Adrenal gland (tissue), 19 donors: Measurements from ENCODE around the gene USP7. TPM values are rescaled to one million over a fixed set of nuclear protein-coding genes. Genes with fewer than 3 reads are reported as not detected.
A peak's percentile ranks its signal among the peaks of the same experiment; 100 is the strongest.

Source experiments
- DNase-seq, 7 donors: peaks; one replicate each; pipeline ENCODE4 v3.0.0-alpha.2; 2019 to 2020
- H3K27ac ChIP-seq, 5 donors: fragments of 200-600 bp; sonication (generic) in 4 of 5; 1 replicate in 3 of 5; 2 replicates in 2 of 5; pipeline versions ENCODE4 v1.5.1 to v1.8.0; 2016 to 2020; ENCODE audit warnings: mild to moderate bottlenecking in 1 of 5
- H3K27me3 ChIP-seq: fragments of 200-600 bp; 2 replicates; pipeline ENCODE4 v1.8.0; 2021
- H3K36me3 ChIP-seq, 2 donors: fragments of 200-600 bp; replicated peaks in 1 of 2; 1 replicate in 1 of 2; 2 replicates in 1 of 2; pipeline versions ENCODE4 v1.5.1 to v1.8.0; 2018 to 2022
- H3K4me1 ChIP-seq, 2 donors: fragments of 200-600 bp; replicated peaks in 1 of 2; 1 replicate in 1 of 2; 2 replicates in 1 of 2; pipeline versions ENCODE4 v1.5.1 to v1.8.0; 2018 to 2021
- H3K4me3 ChIP-seq, 4 donors: fragments of 200-600 bp; sonication (generic) in 3 of 4; one replicate each; pipeline ENCODE4 v1.5.1; 2016 to 2018
- H3K9me3 ChIP-seq, 3 donors: fragments of 200-600 bp; sonication (generic) in 1 of 3; replicated peaks in 1 of 3; 1 replicate in 2 of 3; 2 replicates in 1 of 3; pipeline versions ENCODE4 v1.5.1 to v1.8.0; 2016 to 2021
- POLR2A ChIP-seq, 2 donors: fragments of 450-650 bp; IDR thresholded peaks; one replicate each; pipeline ENCODE4 v1.6.1; 2017; ENCODE audit warnings: antibody characterized with exemption in 2 of 2, mild to moderate bottlenecking in 2 of 2, moderate library complexity in 1 of 2
- WGBS, 4 donors: extraction: QIAGEN DNeasy Blood & Tissue Kit in 2 of 4; methylation state at CpG; one replicate each; pipeline versions ENCODE4 v1.1.5 to v1.1.7; 2013 to 2017; 5-methylcytosine and 5-hydroxymethylcytosine counted together
- intact Hi-C, 2 donors: fragments of 100-400 bp; cut with DNase I; formaldehyde crosslinking; loops; one replicate each; pipeline versions ENCODE4 v1.14.1 to v1.15.0; 2022 to 2023
- long read RNA-seq, 10 donors: library from polyadenylated mRNA in 3 of 10; unstranded in 2 of 10; stranded (forward) in 1 of 10; transcript quantifications; one replicate each; pipeline ENCODE4 v2.0.0 and lab custom pipeline, GENCODE V29; 2021 to 2026
- polyA plus RNA-seq, 3 donors: library from polyadenylated mRNA; stranded (reverse); fragments of 200-250 nt in 2 of 3; fragments of 350-450 nt in 1 of 3; fragmentation: Illumina TruSeq in 1 of 3; extraction: RNeasy Lipid Tissue Mini Kit (QIAGEN cat#74804) in 1 of 3; gene quantifications; one replicate each; pipeline ENCODE4 v1.2.3, GENCODE V29; 2013 to 2014
- total RNA-seq, 9 donors: library from RNA; depleted of rRNA in 4 of 9; stranded (reverse); fragments of >200 nt in 4 of 9; fragments of 120-200 nt in 1 of 9; fragmentation: NEBNext Ultra II Directional in 1 of 9; extraction: Animal tissue kit (Norgen Biotek cat#: 25700) in 1 of 9; gene quantifications; one replicate each; pipeline versions ENCODE4 v1.1.0 to v1.2.4, GENCODE V29; 2013 to 2023
- TF ChIP-seq, protein P1 (sequence below), 6 experiments: fragments of 450-650 bp in 4 of 6; fragments of 200-600 bp in 2 of 6; sonication (generic) in 1 of 6; IDR thresholded peaks; 1 replicate in 5 of 6; 2 replicates in 1 of 6; pipeline versions ENCODE4 v1.5.1 to v1.8.0; 2016 to 2021; ENCODE audit warnings: antibody characterized with exemption in 6 of 6, mild to moderate bottlenecking in 2 of 6, moderate library complexity in 1 of 6
- donor health status: healthy with polysubstance abuse.
- donor health status: Bipolar disorder and iron deficiency.
- donor health status: DM: yes; HTN: yes; CAD: no.
- donor health status: DM: no; HTN: no; CAD: no.
- donor health status: DM: no; HTN: no; CAD: no.
- donor health status: DM: yes; HTN: yes; CAD: no.

Gene USP7
- 10 to 100 TPM; 34.1 to 95.0 (median 72.8) TPM for total RNA-seq
- 100 to 1,000 TPM in 1 of 3 donors, 10 to 100 TPM in 2; 23.7 to 121 (median 28.5) TPM for polyA plus RNA-seq
- long read RNA-seq, donor 1, full-length matches to known transcripts: 2 of 2 reads
- long read RNA-seq, donor 1, partial matches to known transcripts: 0 of 2 reads
- long read RNA-seq, donor 1, other reads (novel, unspliced or antisense): 0 of 2 reads
- long read RNA-seq, donor 2: 0 reads
- long read RNA-seq, donor 3, full-length matches to known transcripts: 2 of 2 reads
- long read RNA-seq, donor 3, partial matches to known transcripts: 0 of 2 reads
- long read RNA-seq, donor 3, other reads (novel, unspliced or antisense): 0 of 2 reads
- long read RNA-seq, donor 4, partial matches to known transcripts: 3 of 7 reads
- long read RNA-seq, donor 4, other reads (novel, unspliced or antisense): 4 of 7 reads
- long read RNA-seq, donor 5, full-length matches to known transcripts: 47 of 67 reads
- long read RNA-seq, donor 5, partial matches to known transcripts: 9 of 67 reads
- long read RNA-seq, donor 5, other reads (novel, unspliced or antisense): 11 of 67 reads
- long read RNA-seq, donor 6, partial matches to known transcripts: 3 of 6 reads
- long read RNA-seq, donor 6, other reads (novel, unspliced or antisense): 3 of 6 reads
- long read RNA-seq, donor 7, full-length matches to known transcripts: 1 of 1 reads
- long read RNA-seq, donor 7, partial matches to known transcripts: 0 of 1 reads
- long read RNA-seq, donor 7, other reads (novel, unspliced or antisense): 0 of 1 reads
- long read RNA-seq, donor 8, full-length matches to known transcripts: 6 of 11 reads
- long read RNA-seq, donor 8, partial matches to known transcripts: 5 of 11 reads
- long read RNA-seq, donor 8, other reads (novel, unspliced or antisense): 0 of 11 reads
- long read RNA-seq, donor 9, partial matches to known transcripts: 40 of 51 reads
- long read RNA-seq, donor 9, other reads (novel, unspliced or antisense): 10 of 51 reads
- long read RNA-seq, donor 10, full-length matches to known transcripts: 1 of 1 reads
- long read RNA-seq, donor 10, partial matches to known transcripts: 0 of 1 reads
- long read RNA-seq, donor 10, other reads (novel, unspliced or antisense): 0 of 1 reads

GRCh38 chr16:8963821-8964441, at the start of gene USP7:
Gene USP7, minus strand, starts transcription at chr16:8963906. Its CDS starts 621 bp downstream, at chr16:8963285.
- Histone ChIP-seq H3K4me1 (peaks cover 18 to 49% of the 10 kb centered on the region in 2 donors), H3K27me3 (no peaks in the 10 kb centered on the region), H3K36me3 (no peaks in the 10 kb centered on the region), H3K4me3 (peak within 1 kb of the TSS in 3 of 4 donors; percentile 25 to 96 (median 50)), H3K27ac (peak within 1 kb of the TSS; percentile 39 to 97 (median 80)), H3K9me3 (no peaks in the 10 kb centered on the region)
- intact Hi-C loops: no loop called here
- WGBS, 4 donors: 0% methylated on average over 3 to 76 of the region's 79 CpGs
- TF ChIP-seq, protein P1, sequence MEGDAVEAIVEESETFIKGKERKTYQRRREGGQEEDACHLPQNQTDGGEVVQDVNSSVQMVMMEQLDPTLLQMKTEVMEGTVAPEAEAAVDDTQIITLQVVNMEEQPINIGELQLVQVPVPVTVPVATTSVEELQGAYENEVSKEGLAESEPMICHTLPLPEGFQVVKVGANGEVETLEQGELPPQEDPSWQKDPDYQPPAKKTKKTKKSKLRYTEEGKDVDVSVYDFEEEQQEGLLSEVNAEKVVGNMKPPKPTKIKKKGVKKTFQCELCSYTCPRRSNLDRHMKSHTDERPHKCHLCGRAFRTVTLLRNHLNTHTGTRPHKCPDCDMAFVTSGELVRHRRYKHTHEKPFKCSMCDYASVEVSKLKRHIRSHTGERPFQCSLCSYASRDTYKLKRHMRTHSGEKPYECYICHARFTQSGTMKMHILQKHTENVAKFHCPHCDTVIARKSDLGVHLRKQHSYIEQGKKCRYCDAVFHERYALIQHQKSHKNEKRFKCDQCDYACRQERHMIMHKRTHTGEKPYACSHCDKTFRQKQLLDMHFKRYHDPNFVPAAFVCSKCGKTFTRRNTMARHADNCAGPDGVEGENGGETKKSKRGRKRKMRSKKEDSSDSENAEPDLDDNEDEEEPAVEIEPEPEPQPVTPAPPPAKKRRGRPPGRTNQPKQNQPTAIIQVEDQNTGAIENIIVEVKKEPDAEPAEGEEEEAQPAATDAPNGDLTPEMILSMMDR (IDR thresholded peaks at IDR 0.05): no peak
- peak; percentile 44 to 62 for TF ChIP-seq POLR2A (IDR thresholded peaks at IDR 0.05)
- DNase-seq: peak; percentile 88 to 93 (median 91)

DNA sequence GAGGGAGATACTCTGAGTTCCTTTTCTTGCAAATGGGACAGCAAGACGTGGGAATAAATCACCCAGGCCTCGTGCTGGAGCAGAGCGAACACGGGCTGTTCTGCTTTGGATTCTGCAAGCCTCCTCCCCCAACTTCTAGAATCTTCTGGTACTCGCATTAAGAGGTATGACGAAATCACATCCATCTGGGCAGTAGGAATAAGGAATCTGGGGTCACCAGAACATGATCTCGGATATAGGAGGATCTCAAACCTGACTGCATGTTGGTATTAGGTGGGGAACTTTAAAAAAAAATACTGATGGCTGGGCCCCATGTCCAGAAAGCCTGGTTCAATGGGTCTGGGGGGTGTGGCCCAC, 49.8 kb upstream of the USP7 start:
- TF ChIP-seq, protein P1 (IDR thresholded peaks at IDR 0.05): no peak
- no peaks in the 10 kb centered on the region for H3K36me3 ChIP-seq
- no peaks in the 10 kb centered on the region for H3K9me3 ChIP-seq
- H3K27me3 ChIP-seq: peaks cover 4% of the 10 kb centered on the region
- no peak overlapping the region for H3K4me3 ChIP-seq
- peaks cover 0 to 5% of the 10 kb centered on the region in 2 donors for H3K4me1 ChIP-seq
- intact Hi-C loops: no loop called here
- no peak overlapping the region for H3K27ac ChIP-seq
- 54 to 61% (median 58%) methylated on average over 7 of the region's 7 CpGs for WGBS, 4 donors
- DNase-seq: no peak

DNA sequence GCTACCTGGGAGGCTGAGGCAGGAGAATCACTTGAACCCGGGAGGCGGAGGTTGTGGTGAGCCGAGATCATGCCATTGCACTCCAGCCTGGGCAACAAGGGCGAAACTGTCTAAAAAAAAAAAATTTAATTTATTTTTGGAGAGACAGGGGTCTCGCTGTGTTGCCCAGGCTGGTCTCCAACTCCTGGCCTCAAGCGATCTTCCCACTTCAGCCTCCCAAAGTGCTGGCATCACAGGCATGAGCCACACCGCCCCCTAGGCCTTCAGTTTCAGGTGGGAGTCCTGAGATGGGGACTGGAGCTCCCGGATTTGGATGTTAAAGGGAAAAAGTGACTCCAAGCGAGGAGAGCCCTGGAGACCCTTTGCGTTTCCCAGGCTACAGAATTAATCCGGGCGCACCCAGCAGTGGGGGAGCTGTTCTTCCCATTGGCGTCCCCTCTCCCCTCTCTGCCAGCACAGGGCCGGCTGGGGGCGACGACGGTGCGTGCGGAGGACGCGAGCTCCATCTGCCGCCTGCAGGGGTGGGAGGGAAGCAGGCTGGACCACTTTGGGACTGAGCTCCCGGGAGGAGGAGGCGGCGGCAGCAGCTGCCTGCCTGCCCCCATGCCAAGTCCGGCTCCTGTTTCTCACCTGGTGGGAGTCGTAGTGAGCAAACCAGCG, 49.3 kb upstream of the USP7 start:
- no peak for TF ChIP-seq POLR2A (IDR thresholded peaks at IDR 0.05)
- TF ChIP-seq, protein P1 (IDR thresholded peaks at IDR 0.05): no peak
- Histone ChIP-seq H3K36me3 (no peaks in the 10 kb centered on the region), H3K27ac (no peak overlapping the region), H3K27me3 (peaks cover 4% of the 10 kb centered on the region), H3K4me3 (no peak overlapping the region), H3K9me3 (no peaks in the 10 kb centered on the region), H3K4me1 (peaks cover 0 to 8% of the 10 kb centered on the region in 2 donors)
- intact Hi-C loops: no loop called here
- DNase-seq: no peak
- WGBS, 4 donors: 29 to 48% (median 31%) methylated on average over 13 to 28 of the region's 28 CpGs
